ENCODE measurements around the gene PLSCR2. TPM values are rescaled to one million over a fixed set of nuclear protein-coding genes. Genes with fewer than 3 reads are reported as not detected.
"Not testable (repeated sequence)": the region's sequence is repeated elsewhere in the genome, so short reads cannot be mapped to it uniquely, and the experiment has no call there.

PLSCR2 gene
- total RNA-seq, 1 experiment from 2014 or later: not detected

DNA sequence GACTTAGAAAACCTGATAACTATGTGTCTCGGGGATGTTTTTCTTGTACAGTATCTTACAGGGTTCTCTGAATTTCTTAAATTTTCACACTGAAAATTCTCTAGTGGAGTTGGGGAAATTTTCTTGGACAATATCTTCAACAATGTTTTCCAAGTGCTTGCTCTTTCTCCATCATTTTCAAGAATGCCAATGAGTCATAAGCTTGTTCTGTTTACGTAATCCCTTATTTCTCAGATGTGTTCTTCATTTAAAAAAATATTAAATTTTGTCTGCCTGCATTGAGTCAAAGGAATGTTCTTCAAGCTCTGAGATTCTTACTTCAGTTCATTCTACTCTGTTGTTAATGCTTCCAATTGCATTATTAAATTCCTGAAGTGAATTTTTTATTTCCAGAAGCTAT is 21.9 kb upstream of the PLSCR2 start:
- H3F3A ChIP-seq (ENCODE audit: low read length, unreplicated experiment): no peaks in the 10 kb centered on the region
- no peaks in the 10 kb centered on the region for H4K20me1 ChIP-seq (ENCODE audit: low read length)
- no peak overlapping the region for H3K4me2 ChIP-seq (ENCODE audit: low read length)
- no peaks in the 10 kb centered on the region for H3K79me2 ChIP-seq (ENCODE audit: low read length)
- DNase-seq (peak; percentile 51), ATAC-seq (peak; percentile 46; the same call in 1 of the 2 replicates)
- ChIA-PET POLR2A (ENCODE audit: unreplicated experiment) (no interaction called here), CTCF (no interaction called here)
- intact Hi-C loops (cut with micrococcal nuclease): no loop called here
- no peak overlapping the region for H3K4me3 ChIP-seq (ENCODE audit: low read length)
- H3K36me3 ChIP-seq (ENCODE audit: low read depth, low read length): no peaks in the 10 kb centered on the region
- TF ChIP-seq, protein P1, sequence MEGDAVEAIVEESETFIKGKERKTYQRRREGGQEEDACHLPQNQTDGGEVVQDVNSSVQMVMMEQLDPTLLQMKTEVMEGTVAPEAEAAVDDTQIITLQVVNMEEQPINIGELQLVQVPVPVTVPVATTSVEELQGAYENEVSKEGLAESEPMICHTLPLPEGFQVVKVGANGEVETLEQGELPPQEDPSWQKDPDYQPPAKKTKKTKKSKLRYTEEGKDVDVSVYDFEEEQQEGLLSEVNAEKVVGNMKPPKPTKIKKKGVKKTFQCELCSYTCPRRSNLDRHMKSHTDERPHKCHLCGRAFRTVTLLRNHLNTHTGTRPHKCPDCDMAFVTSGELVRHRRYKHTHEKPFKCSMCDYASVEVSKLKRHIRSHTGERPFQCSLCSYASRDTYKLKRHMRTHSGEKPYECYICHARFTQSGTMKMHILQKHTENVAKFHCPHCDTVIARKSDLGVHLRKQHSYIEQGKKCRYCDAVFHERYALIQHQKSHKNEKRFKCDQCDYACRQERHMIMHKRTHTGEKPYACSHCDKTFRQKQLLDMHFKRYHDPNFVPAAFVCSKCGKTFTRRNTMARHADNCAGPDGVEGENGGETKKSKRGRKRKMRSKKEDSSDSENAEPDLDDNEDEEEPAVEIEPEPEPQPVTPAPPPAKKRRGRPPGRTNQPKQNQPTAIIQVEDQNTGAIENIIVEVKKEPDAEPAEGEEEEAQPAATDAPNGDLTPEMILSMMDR (conservative IDR thresholded peaks at IDR 0.05; ENCODE audit: low read depth, low read length): no peak
- TF ChIP-seq EZH2phosphoT487 (IDR thresholded peaks at IDR 0.05; ENCODE audit: borderline replicate concordance, low read length): no peak
- TF ChIP-seq EZH2 (IDR thresholded peaks at IDR 0.05; ENCODE audit: low read length, unreplicated experiment): no peak
- peaks cover 16% of the 10 kb centered on the region; the same call in 1 of the 2 replicates for H3K4me1 ChIP-seq (ENCODE audit: insufficient read depth, low read length)
- no peak overlapping the region for H3K9ac ChIP-seq (ENCODE audit: low read length)
- no TSS peak for BruUV-seq (replicated peaks)
- no peaks in the 10 kb centered on the region for H3K9me3 ChIP-seq (ENCODE audit: low read length)
- no peaks in the 10 kb centered on the region for H3K27me3 ChIP-seq (ENCODE audit: low read length)
- H3K27ac ChIP-seq (ENCODE audit: low read length): no peak overlapping the region
- H2AFZ ChIP-seq (ENCODE audit: low read length): no peak overlapping the region
- no peaks in the 10 kb centered on the region for H3K9me2 ChIP-seq (replicated peaks; ENCODE audit: low read length)

- Histone ChIP-seq H3K27me3 (ENCODE audit: low read length) (no peaks in the 10 kb centered on the region), H3K4me1 (ENCODE audit: insufficient read depth, low read length) (no peaks in the 10 kb centered on the region), H3K4me2 (ENCODE audit: low read length) (no peak overlapping the region), H3F3A (ENCODE audit: low read length, unreplicated experiment) (no peaks in the 10 kb centered on the region), H3K4me3 (ENCODE audit: low read length) (no peak overlapping the region), H3K9ac (ENCODE audit: low read length) (no peak overlapping the region), H3K9me2 (replicated peaks; ENCODE audit: low read length) (no peaks in the 10 kb centered on the region), H3K79me2 (ENCODE audit: low read length) (no peaks in the 10 kb centered on the region), H3K36me3 (ENCODE audit: low read depth, low read length) (no peaks in the 10 kb centered on the region), H3K9me3 (ENCODE audit: low read length) (no peaks in the 10 kb centered on the region), H2AFZ (ENCODE audit: low read length) (no peak overlapping the region), H4K20me1 (ENCODE audit: low read length) (no peaks in the 10 kb centered on the region), H3K27ac (ENCODE audit: low read length) (no peak overlapping the region)
- TF ChIP-seq EZH2 (IDR thresholded peaks at IDR 0.05; ENCODE audit: low read length, unreplicated experiment) (no peak), EZH2phosphoT487 (IDR thresholded peaks at IDR 0.05; ENCODE audit: borderline replicate concordance, low read length) (no peak)
- TF ChIP-seq, protein P1 (conservative IDR thresholded peaks at IDR 0.05; ENCODE audit: low read depth, low read length): no peak
- DNase-seq (no peak), ATAC-seq (no peak)
- ChIA-PET POLR2A (ENCODE audit: unreplicated experiment) (no interaction called here), CTCF (no interaction called here)
- BruUV-seq (replicated peaks): no TSS peak
- intact Hi-C loops (cut with micrococcal nuclease): no loop called here
Observed at GRCh38 chr3:146485297-146485696, 15.9 kb upstream of the PLSCR2 start.

GRCh38 chr3:146476094-146476740 is 6.9 kb upstream of the PLSCR2 start:
- ATAC-seq: no peak
- no TSS peak for BruUV-seq (replicated peaks)
- Histone ChIP-seq H3K9me3 (ENCODE audit: low read length) (no peaks in the 10 kb centered on the region), H3K4me3 (ENCODE audit: low read length) (no peak overlapping the region), H3K27ac (ENCODE audit: low read length) (no peak overlapping the region), H3K79me2 (ENCODE audit: low read length) (no peaks in the 10 kb centered on the region), H3K4me1 (ENCODE audit: insufficient read depth, low read length) (no peaks in the 10 kb centered on the region), H3K4me2 (ENCODE audit: low read length) (no peak overlapping the region), H3K9me2 (replicated peaks; ENCODE audit: low read length) (no peaks in the 10 kb centered on the region), H3K27me3 (ENCODE audit: low read length) (no peaks in the 10 kb centered on the region), H3K9ac (ENCODE audit: low read length) (no peak overlapping the region), H2AFZ (ENCODE audit: low read length) (no peak overlapping the region), H3K36me3 (ENCODE audit: low read depth, low read length) (no peaks in the 10 kb centered on the region), H3F3A (ENCODE audit: low read length, unreplicated experiment) (no peaks in the 10 kb centered on the region), H4K20me1 (ENCODE audit: low read length) (no peaks in the 10 kb centered on the region)
- DNase-seq: no peak
- intact Hi-C loops (cut with micrococcal nuclease): no loop called here
- TF ChIP-seq EZH2phosphoT487 (IDR thresholded peaks at IDR 0.05; ENCODE audit: borderline replicate concordance, low read length): no peak
- no peak for TF ChIP-seq EZH2 (IDR thresholded peaks at IDR 0.05; ENCODE audit: low read length, unreplicated experiment)
- TF ChIP-seq, protein P1 (conservative IDR thresholded peaks at IDR 0.05; ENCODE audit: low read depth, low read length): no peak
- ChIA-PET CTCF (no interaction called here), POLR2A (ENCODE audit: unreplicated experiment) (no interaction called here)

DNA sequence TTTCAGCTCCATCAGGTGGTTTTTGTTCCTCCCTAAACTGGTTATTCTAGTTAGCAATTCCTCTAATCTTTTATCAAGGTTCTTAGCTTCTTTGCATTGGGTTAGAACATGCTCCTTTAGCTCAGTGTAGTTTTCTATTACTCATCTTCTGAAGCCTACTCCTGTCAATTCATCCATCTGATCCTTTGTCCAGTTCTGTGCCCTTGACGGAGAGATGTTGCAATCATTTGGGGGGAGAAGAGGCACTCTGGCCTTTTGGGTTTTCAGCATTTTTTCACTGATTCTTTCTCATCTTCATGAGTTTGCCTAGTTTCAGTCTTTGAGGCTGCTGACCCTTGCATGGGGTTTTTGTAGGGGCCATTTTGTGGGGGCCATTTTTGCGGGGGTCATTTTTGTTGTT is 5.6 kb upstream of the PLSCR2 start:
- H3K27ac ChIP-seq (ENCODE audit: low read length); DNase-seq; H3K4me2 ChIP-seq (ENCODE audit: low read length); H2AFZ ChIP-seq (ENCODE audit: low read length); H3F3A ChIP-seq (ENCODE audit: low read length, unreplicated experiment); H3K36me3 ChIP-seq (ENCODE audit: low read depth, low read length); H3K4me3 ChIP-seq (ENCODE audit: low read length); H4K20me1 ChIP-seq (ENCODE audit: low read length); H3K9me3 ChIP-seq (ENCODE audit: low read length); ATAC-seq; H3K9ac ChIP-seq (ENCODE audit: low read length); POLR2A ChIA-PET (ENCODE audit: unreplicated experiment); H3K27me3 ChIP-seq (ENCODE audit: low read length); BruUV-seq (replicated peaks); CTCF ChIA-PET; H3K4me1 ChIP-seq (ENCODE audit: insufficient read depth, low read length); H3K79me2 ChIP-seq (ENCODE audit: low read length); H3K9me2 ChIP-seq (replicated peaks; ENCODE audit: low read length); intact Hi-C loops (cut with micrococcal nuclease): not testable (repeated sequence)

All from PC-3 (cell line).